B cell (primary cell): ENCODE results near the gene TMEM164. TPM values are rescaled to one million over a fixed set of nuclear protein-coding genes. Genes with fewer than 3 reads are reported as not detected.

Experiments used
- ATAC-seq: fragments of 200-7000 bp; cut with Tn5 transposase; one replicate; pipeline ENCODE4 v1.10.0; 2021; ENCODE audit warnings: low read depth, mild to moderate bottlenecking, moderate number of reproducible peaks, moderate library complexity
- CTCF ChIA-PET: fragments of 350-600 bp; sonication (Branson Sonifier 250); formaldehyde crosslinking; loops from one replicate; lab custom pipeline; 2021; ENCODE audit warnings: antibody characterized with exemption, inconsistent platforms; lab: Charles Lee
- POLR2A ChIA-PET: fragments of 350-600 bp; sonication (Branson Sonifier 250); formaldehyde crosslinking; loops from one replicate; lab custom pipeline; 2021; ENCODE audit warnings: antibody characterized with exemption; lab: Charles Lee
- DNase-seq: peaks from one replicate; pipeline ENCODE4 v3.0.0; 2013
- H2AFZ ChIP-seq: 2 replicates; pipeline ENCODE4 v1.6.1; 2012; ENCODE audit warnings: mild to moderate bottlenecking, low read depth, low read length; ENCODE audit not compliant: insufficient read depth, poor library complexity, severe bottlenecking
- H3K27ac ChIP-seq, 2 donors: 1 replicate in 1 of 2; 2 replicates in 1 of 2; pipeline ENCODE4 v1.5.1; 2012 to 2013; ENCODE audit warnings: low read length in 2 of 2, mild to moderate bottlenecking in 2 of 2, moderate library complexity in 1 of 2
- H3K27me3 ChIP-seq, 4 experiments: fragments of 200-600 bp in 1 of 4; sonication (generic) in 1 of 4; replicated peaks in 1 of 4; 1 replicate in 2 of 4; 2 replicates in 2 of 4; pipeline versions ENCODE4 v1.6.1 to v1.7.0; 2013 to 2016; ENCODE audit warnings: low read length in 3 of 4, mild to moderate bottlenecking in 2 of 4, mixed read lengths in 1 of 4, moderate library complexity in 1 of 4; ENCODE audit not compliant: insufficient read depth in 4 of 4, control insufficient read depth in 3 of 4; ENCODE audit errors: control extremely low read depth in 1 of 4
- H3K36me3 ChIP-seq, 2 experiments: replicated peaks in 1 of 2; 1 replicate in 1 of 2; 2 replicates in 1 of 2; pipeline versions ENCODE4 v1.6.1 to v1.7.1; 2013; ENCODE audit warnings: low read length in 1 of 2; ENCODE audit not compliant: insufficient read depth in 2 of 2, control insufficient read depth in 1 of 2; ENCODE audit errors: control extremely low read depth in 1 of 2, extremely low read depth in 1 of 2
- H3K4me1 ChIP-seq, 2 donors: fragments of 200-600 bp in 1 of 2; sonication (generic) in 1 of 2; 1 replicate in 1 of 2; 2 replicates in 1 of 2; pipeline versions ENCODE4 v1.5.1 to v1.6.1; 2013 to 2017; ENCODE audit warnings: low read length in 2 of 2; ENCODE audit not compliant: control insufficient read depth in 2 of 2, insufficient read depth in 2 of 2
- H3K4me2 ChIP-seq: replicated peaks from 2 replicates; pipeline ENCODE3; 2012; ENCODE audit warnings: mild to moderate bottlenecking, low read depth, low read length; ENCODE audit not compliant: poor library complexity, severe bottlenecking
- H3K4me3 ChIP-seq, 5 experiments: fragments of 200-600 bp in 1 of 5; sonication (generic) in 1 of 5; 1 replicate in 3 of 5; 2 replicates in 2 of 5; pipeline versions ENCODE4 v1.5.1 to v1.7.0; 2011 to 2016; ENCODE audit warnings: low read length in 4 of 5, mild to moderate bottlenecking in 4 of 5, low read depth in 2 of 5, control low read depth in 1 of 5, moderate library complexity in 1 of 5; ENCODE audit not compliant: insufficient read depth in 1 of 5; ENCODE audit errors: control extremely low read depth in 1 of 5, extremely low read depth in 1 of 5
- H3K79me2 ChIP-seq: fragments of 200-600 bp; sonication (generic); one replicate; pipeline ENCODE4 v1.6.0; 2016; ENCODE audit warnings: low read length; ENCODE audit not compliant: control insufficient read depth, insufficient read depth
- H3K9ac ChIP-seq: fragments of 200-600 bp; sonication (generic); 2 replicates; pipeline ENCODE4 v1.6.1; 2017; ENCODE audit warnings: mild to moderate bottlenecking, low read length, moderate library complexity
- H3K9me3 ChIP-seq, 3 donors: one replicate each; pipeline versions ENCODE4 v1.6.1 to v1.7.1; 2013; ENCODE audit warnings: low read length in 2 of 3; ENCODE audit not compliant: control insufficient read depth in 2 of 3, insufficient read depth in 1 of 3; ENCODE audit errors: control extremely low read depth in 1 of 3
- H4K20me1 ChIP-seq: 2 replicates; pipeline ENCODE4 v1.6.0; 2012; ENCODE audit warnings: mild to moderate bottlenecking, low read length; ENCODE audit not compliant: insufficient read depth, control insufficient read depth, poor library complexity, severe bottlenecking
- H3K27ac Mint-ChIP-seq: one replicate; pipeline ENCODE4 v1.8.0; 2021; ENCODE audit warnings: mixed read lengths
- H3K27me3 Mint-ChIP-seq: one replicate; pipeline ENCODE4 v1.8.0; 2021; ENCODE audit warnings: mixed read lengths
- H3K4me1 Mint-ChIP-seq: one replicate; pipeline ENCODE4 v1.8.0; 2021; ENCODE audit warnings: mixed read lengths
- H3K4me3 Mint-ChIP-seq: one replicate; pipeline ENCODE4 v1.8.0; 2021; ENCODE audit warnings: mixed read lengths
- H3K9me3 Mint-ChIP-seq: one replicate; pipeline ENCODE4 v1.8.0; 2022; ENCODE audit warnings: mixed read lengths; ENCODE audit not compliant: insufficient read depth
- CTCF ChIP-seq: fragments of 200-600 bp; IDR thresholded peaks from one replicate; pipeline ENCODE4 v1.8.0; 2022; ENCODE audit warnings: antibody characterized with exemption, mild to moderate bottlenecking
- EZH2 ChIP-seq: IDR thresholded peaks from 2 replicates; pipeline ENCODE4 v1.6.1; 2012; ENCODE audit warnings: borderline replicate concordance, low read depth, mild to moderate bottlenecking, moderate library complexity, low read length; ENCODE audit not compliant: insufficient read depth, poor library complexity, severe bottlenecking
- whole genome bisulfite sequencing: methylation state at CpG from one replicate; pipeline ENCODE4 v1.1.5; 2013; ENCODE audit warnings: missing lambda C conversion rate; ENCODE audit not compliant: insufficient coverage; 5-methylcytosine and 5-hydroxymethylcytosine counted together
- intact Hi-C: fragments of 100-400 bp; cut with micrococcal nuclease; formaldehyde crosslinking; loops from one replicate; pipeline ENCODE4 v1.10.0; 2022
- polyA plus RNA-seq: library from polyadenylated mRNA; depleted of rRNA; stranded (reverse); fragments of >200 nt; gene quantifications from 2 replicates; pipeline ENCODE4 v1.2.3, GENCODE V29; 2012
- total RNA-seq, 2 donors: library from RNA; stranded (reverse); fragments of 120-200 nt in 1 of 2; gene quantifications; 1 replicate in 1 of 2; 2 replicates in 1 of 2; pipeline versions ENCODE4 v1.2.3 to v1.2.4, GENCODE V29; 2013 to 2022

TMEM164 gene
- total and polyA plus RNA-seq, 2 donors (not counting 1 experiment from before 2014, with no cell fraction given), result 9.4 to 26.6 TPM

GRCh38 chrX:110171442-110171841, 168.5 kb downstream of the TMEM164 start:
- Histone ChIP-seq H3K79me2 (peaks cover 3% of the 10 kb centered on the region), H2AFZ (no peak overlapping the region), H3K4me3 (no peak overlapping the region), H3K36me3 (peaks cover 0 to 2% of the 10 kb centered on the region in 2 experiments), H3K27me3 (no peaks in the 10 kb centered on the region), H3K9ac (no peak overlapping the region), H3K9me3 (peaks cover 0 to 6% (median 0%) of the 10 kb centered on the region in 3 donors), H3K4me2 (peak overlapping the region; percentile 25), H4K20me1 (no peaks in the 10 kb centered on the region), H3K27ac (peak overlapping the region; percentile 67 to 81), H3K4me1 (peaks cover 12 to 30% of the 10 kb centered on the region in 2 donors)
- Mint-ChIP-seq H3K27me3 (no peaks in the 10 kb centered on the region), H3K4me3 (no peak overlapping the region), H3K9me3 (no peaks in the 10 kb centered on the region), H3K4me1 (peaks cover 25% of the 10 kb centered on the region), H3K27ac (no peak overlapping the region)
- no CpG with 5 or more reads among the region's 5 CpGs for WGBS
- intact Hi-C loops, result no loop called here
- no peak for ATAC-seq
- CTCF ChIA-PET, result no interaction called here
- no peak for DNase-seq
- TF ChIP-seq EZH2 (no peak), CTCF (no peak)
- POLR2A ChIA-PET, result no interaction called here

- ChIA-PET CTCF (interaction anchor here (0.8 to 1.1 kb wide), 2 partner anchors 11 to 26 kb away, joined by 3 read pairs; no protein-coding TSS in a partner anchor), POLR2A (no interaction called here)
- intact Hi-C loops, result loop anchor here (1.0 kb wide), 1 partner anchor 146 kb away; the partner anchor contains the start of gene AMMECR1
- DNase-seq (peak; percentile 88), ATAC-seq (peak; percentile 97)
- Histone ChIP-seq H4K20me1 (no peaks in the 10 kb centered on the region), H3K9me3 (peaks cover 0 to 6% (median 0%) of the 10 kb centered on the region in 3 donors), H3K27ac (peak overlapping the region; percentile 67 to 81), H3K79me2 (peaks cover 3% of the 10 kb centered on the region), H3K4me2 (peak overlapping the region; percentile 25), H3K9ac (no peak overlapping the region), H2AFZ (no peak overlapping the region), H3K4me3 (no peak overlapping the region), H3K27me3 (no peaks in the 10 kb centered on the region), H3K4me1 (peaks cover 12 to 30% of the 10 kb centered on the region in 2 donors), H3K36me3 (peaks cover 0 to 2% of the 10 kb centered on the region in 2 experiments)
- Mint-ChIP-seq H3K27ac (peak overlapping the region; percentile 85), H3K4me1 (peaks cover 25% of the 10 kb centered on the region), H3K4me3 (peak overlapping the region; percentile 53), H3K9me3 (no peaks in the 10 kb centered on the region), H3K27me3 (no peaks in the 10 kb centered on the region)
- WGBS, result 0% methylated on average over 2 of the region's 10 CpGs
- no peak for TF ChIP-seq EZH2
- no peak for TF ChIP-seq CTCF
Observed at GRCh38 chrX:110172215-110172614, 169.3 kb downstream of the TMEM164 start.
